H1 (cell line): Measurements from ENCODE around the gene SLC8B1. TPM values are rescaled to one million over a fixed set of nuclear protein-coding genes. Genes with fewer than 3 reads are reported as not detected.

ENCODE experiments used
- CTCF ChIA-PET: fragments of 300-600 bp; sonication (Branson Sonifier 250); formaldehyde crosslinking; loops from one replicate; lab custom pipeline; 2021; ENCODE audit not compliant: partially characterized antibody; lab: Charles Lee
- POLR2A ChIA-PET: fragments of 300-600 bp; sonication (Branson Sonifier 250); formaldehyde crosslinking; loops from one replicate; lab custom pipeline; 2021; ENCODE audit warnings: inconsistent platforms; ENCODE audit not compliant: partially characterized antibody; lab: Charles Lee
- DNase-seq, 2 experiments: peaks; one replicate each; pipeline versions ENCODE4 v3.0.0 to v3.0.0-alpha.2; 2010 to 2022; ENCODE audit warnings: low spot score in 2 of 2, low read depth in 1 of 2, mixed read lengths in 1 of 2
- FAIRE-seq: peaks from 2 replicates; lab custom pipeline; 2011; peaks lifted over from hg19 to GRCh38; lab: Jason Lieb, UNC
- H2AFZ ChIP-seq: 2 replicates; pipeline ENCODE4 v1.8.1; 2012; ENCODE audit warnings: low read length, inconsistent platforms
- H2AK5ac ChIP-seq: 2 replicates; pipeline ENCODE4 v1.6.1; 2013; ENCODE audit warnings: low read depth, low read length
- H2BK120ac ChIP-seq: replicated peaks from 2 replicates; pipeline ENCODE3; 2013; ENCODE audit warnings: low read depth, low read length, inconsistent platforms
- H2BK12ac ChIP-seq: 2 replicates; pipeline ENCODE4 v1.6.1; 2013; ENCODE audit warnings: low read depth, low read length
- H2BK15ac ChIP-seq: 2 replicates; pipeline ENCODE4 v1.6.1; 2013; ENCODE audit warnings: low read length
- H2BK20ac ChIP-seq: 2 replicates; pipeline ENCODE4 v1.6.1; 2013; ENCODE audit warnings: low read length
- H2BK5ac ChIP-seq: 2 replicates; pipeline ENCODE4 v1.6.1; 2013; ENCODE audit warnings: low read depth, low read length
- H3K14ac ChIP-seq: 2 replicates; pipeline ENCODE4 v1.6.1; 2013; ENCODE audit warnings: inconsistent platforms; ENCODE audit not compliant: insufficient read length
- H3K18ac ChIP-seq: 2 replicates; pipeline ENCODE4 v1.6.1; 2013; ENCODE audit warnings: low read length; ENCODE audit errors: extremely low read depth
- H3K23ac ChIP-seq: 2 replicates; pipeline ENCODE4 v1.6.1; 2013; ENCODE audit warnings: inconsistent platforms; ENCODE audit not compliant: insufficient read length
- H3K23me2 ChIP-seq: 2 replicates; pipeline ENCODE4 v1.6.1; 2013; ENCODE audit warnings: low read depth, low read length
- H3K27ac ChIP-seq: 2 replicates; pipeline ENCODE4 v1.6.1; 2011; ENCODE audit warnings: low read depth, low read length, inconsistent platforms
- H3K27me3 ChIP-seq, 4 experiments: replicated peaks in 1 of 4; 1 replicate in 1 of 4; 2 replicates in 3 of 4; pipeline versions ENCODE4 v1.6.1 to v1.8.1; 2011 to 2013; ENCODE audit warnings: low read length in 3 of 4, mild to moderate bottlenecking in 3 of 4, inconsistent platforms in 2 of 4, mixed read lengths in 2 of 4, moderate library complexity in 1 of 4; ENCODE audit not compliant: control insufficient read depth in 3 of 4, insufficient read depth in 3 of 4; ENCODE audit errors: extremely low read depth in 1 of 4
- H3K36me3 ChIP-seq, 4 experiments: 2 replicates each; pipeline versions ENCODE4 v1.6.1 to v1.8.1; 2011 to 2013; ENCODE audit warnings: mild to moderate bottlenecking in 4 of 4, low read length in 3 of 4, moderate library complexity in 2 of 4, control low read depth in 1 of 4, inconsistent platforms in 1 of 4; ENCODE audit not compliant: insufficient read depth in 4 of 4, control insufficient read depth in 2 of 4
- H3K4ac ChIP-seq: replicated peaks from 2 replicates; pipeline ENCODE3; 2013; ENCODE audit warnings: low read length, low read depth, mixed read lengths, inconsistent platforms; ENCODE audit not compliant: insufficient read length
- H3K4me1 ChIP-seq, 4 experiments: replicated peaks in 1 of 4; 1 replicate in 1 of 4; 2 replicates in 3 of 4; pipeline versions ENCODE4 v1.6.1 to v1.8.1; 2011 to 2013; ENCODE audit warnings: low read length in 3 of 4, inconsistent platforms in 2 of 4, mixed read lengths in 1 of 4; ENCODE audit not compliant: insufficient read depth in 4 of 4, control insufficient read depth in 3 of 4
- H3K4me2 ChIP-seq, 2 experiments: 2 replicates each; pipeline versions ENCODE4 v1.6.1 to v1.8.1; 2011 to 2013; ENCODE audit warnings: low read depth in 2 of 2, low read length in 2 of 2, control low read depth in 1 of 2, inconsistent platforms in 1 of 2, mild to moderate bottlenecking in 1 of 2; ENCODE audit not compliant: insufficient read depth in 1 of 2
- H3K4me3 ChIP-seq, 4 experiments: fragments of 200-600, 300-600 bp in 1 of 4; sonication (generic), shearing (Covaris generic), sonication (Bioruptor Twin) in 1 of 4; 2 replicates each; pipeline versions ENCODE4 v1.5.1 to v1.8.1; 2011 to 2016; ENCODE audit warnings: low read length in 4 of 4, low read depth in 3 of 4, control low read depth in 2 of 4, inconsistent platforms in 2 of 4, mild to moderate bottlenecking in 2 of 4, mixed read lengths in 1 of 4, moderate library complexity in 1 of 4; ENCODE audit not compliant: insufficient read depth in 2 of 4; ENCODE audit errors: extremely low read depth in 1 of 4
- H3K56ac ChIP-seq: replicated peaks from 2 replicates; pipeline ENCODE3; 2013; ENCODE audit warnings: low read depth, mild to moderate bottlenecking, mixed read lengths, low read length, inconsistent platforms; ENCODE audit not compliant: insufficient read length
- H3K79me1 ChIP-seq: 2 replicates; pipeline ENCODE4 v1.6.1; 2013; ENCODE audit warnings: low read depth, low read length, control low read depth
- H3K79me2 ChIP-seq, 2 experiments: 2 replicates each; pipeline versions ENCODE4 v1.6.1 to v1.8.1; 2012 to 2013; ENCODE audit warnings: low read length in 2 of 2, mild to moderate bottlenecking in 2 of 2, inconsistent platforms in 1 of 2; ENCODE audit not compliant: insufficient read depth in 2 of 2, control insufficient read depth in 1 of 2
- H3K9ac ChIP-seq, 4 experiments: replicated peaks in 1 of 4; 1 replicate in 1 of 4; 2 replicates in 3 of 4; pipeline versions ENCODE4 v1.6.1 to v1.8.1; 2011 to 2013; ENCODE audit warnings: low read depth in 3 of 4, low read length in 3 of 4, control low read depth in 2 of 4, mild to moderate bottlenecking in 2 of 4, moderate library complexity in 2 of 4, inconsistent platforms in 1 of 4; ENCODE audit errors: extremely low read depth in 1 of 4
- H3K9me3 ChIP-seq, 2 experiments: 2 replicates each; pipeline versions ENCODE4 v1.6.1 to v1.8.1; 2012 to 2013; ENCODE audit warnings: mild to moderate bottlenecking in 2 of 2, moderate library complexity in 2 of 2, control low read depth in 1 of 2, inconsistent platforms in 1 of 2, low read depth in 1 of 2, low read length in 1 of 2, mixed read lengths in 1 of 2; ENCODE audit not compliant: insufficient read depth in 2 of 2
- H4K20me1 ChIP-seq, 2 experiments: replicated peaks in 1 of 2; 2 replicates each; pipeline versions ENCODE3 to v1.8.1; 2011 to 2013; ENCODE audit warnings: inconsistent platforms in 2 of 2, low read length in 2 of 2, mild to moderate bottlenecking in 1 of 2; ENCODE audit not compliant: insufficient read depth in 2 of 2, control insufficient read depth in 1 of 2
- H4K5ac ChIP-seq: 2 replicates; pipeline ENCODE4 v1.6.1; 2013; ENCODE audit warnings: low read length, low read depth, mixed read lengths, inconsistent platforms; ENCODE audit not compliant: insufficient read length
- H4K8ac ChIP-seq: 2 replicates; pipeline ENCODE4 v1.8.0; 2013; ENCODE audit warnings: mild to moderate bottlenecking, moderate library complexity, low read length, inconsistent platforms; ENCODE audit not compliant: insufficient read depth; ENCODE audit errors: extremely low read depth
- H4K91ac ChIP-seq: replicated peaks from 2 replicates; pipeline ENCODE3; 2013; ENCODE audit warnings: low read length, mixed read lengths, inconsistent platforms; ENCODE audit not compliant: insufficient read length
- CBX5 ChIP-seq: fragments of 300-800, 300-1000 bp; sonication (generic); IDR thresholded peaks from 2 replicates; pipeline ENCODE4 v1.7.1; 2016; ENCODE audit warnings: antibody characterized with exemption, low read length, low read depth
- CEBPB ChIP-seq: IDR thresholded peaks from 2 replicates; pipeline ENCODE4 v1.6.1; 2012; ENCODE audit warnings: low read depth, low read length
- CTBP2 ChIP-seq: IDR thresholded peaks from 2 replicates; pipeline ENCODE4 v1.7.0; 2011; ENCODE audit warnings: borderline replicate concordance, mild to moderate bottlenecking, moderate library complexity, mixed read lengths, low read length; ENCODE audit not compliant: insufficient read depth, insufficient read length
- CTCF ChIP-seq, 3 experiments: IDR thresholded peaks; 1 replicate in 2 of 3; 2 replicates in 1 of 3; pipeline versions ENCODE4 v1.5.1 to v1.6.1; 2011; ENCODE audit warnings: low read length in 3 of 3, mild to moderate bottlenecking in 3 of 3, inconsistent platforms in 2 of 3, low read depth in 1 of 3, moderate library complexity in 1 of 3; ENCODE audit not compliant: insufficient read depth in 1 of 3; ENCODE audit errors: control extremely low read depth in 1 of 3
- EZH2 ChIP-seq: fragments of 200-600 bp; sonication (generic); IDR thresholded peaks from 2 replicates; pipeline ENCODE4 v1.7.1; 2012; ENCODE audit warnings: low read depth, mild to moderate bottlenecking, moderate library complexity, low read length, inconsistent platforms; ENCODE audit not compliant: severe bottlenecking
- GABPA ChIP-seq: IDR thresholded peaks from 2 replicates; pipeline ENCODE4 v1.6.1; 2011; ENCODE audit warnings: mild to moderate bottlenecking, low read length, moderate library complexity, borderline replicate concordance; ENCODE audit not compliant: insufficient read depth
- JUN ChIP-seq: IDR thresholded peaks from 2 replicates; pipeline ENCODE4 v1.6.1; 2011; ENCODE audit warnings: low read depth, mild to moderate bottlenecking, improper control_type of control experiment, low read length
- SIRT6 ChIP-seq: IDR thresholded peaks from one replicate; pipeline ENCODE4 v1.7.1; 2012; ENCODE audit warnings: low read length, inconsistent platforms
- SP1 ChIP-seq: IDR thresholded peaks from 2 replicates; pipeline ENCODE4 v1.6.1; 2011; ENCODE audit warnings: low read depth, low read length
- SP4 ChIP-seq: IDR thresholded peaks from 2 replicates; pipeline ENCODE4 v1.6.1; 2012; ENCODE audit warnings: low read length, inconsistent platforms
- TCF12 ChIP-seq: IDR thresholded peaks from 2 replicates; pipeline ENCODE4 v1.6.1; 2011; ENCODE audit warnings: low read depth, mild to moderate bottlenecking, low read length
- WGBS, 2 experiments: shearing (Covaris generic) in 1 of 2; methylation state at CpG; one replicate each; pipeline versions ENCODE4 v1.1.6 to v1.1.7; 2013 to 2015; ENCODE audit warnings: low lambda C conversion rate in 2 of 2, mixed read lengths in 2 of 2, inconsistent platforms in 1 of 2, low coverage in 1 of 2, missing lambda C conversion rate in 1 of 2; ENCODE audit not compliant: insufficient replicate concordance in 2 of 2, insufficient coverage in 1 of 2, insufficient read length in 1 of 2; ENCODE audit errors: extremely low coverage in 1 of 2, missing lambda C conversion rate in 1 of 2; 5-methylcytosine and 5-hydroxymethylcytosine counted together
- polyA plus RNA-seq, 7 experiments: library from polyadenylated mRNA; depleted of rRNA in 3 of 7; stranded (reverse) in 5 of 7; unstranded in 2 of 7; fragments of >200 nt in 5 of 7; fragments of 200-250 nt in 2 of 7; gene quantifications; 1 replicate in 5 of 7; 2 replicates in 1 of 7; 4 replicates in 1 of 7; pipeline versions ENCODE4 v1.2.1 to v1.2.3, GENCODE V29; 2011 to 2013; ENCODE audit warnings: missing spikeins in 2 of 7, mixed read lengths in 2 of 7
- total RNA-seq: library from RNA; stranded (reverse); fragmentation: NEBNext Ultra II Directional; extraction: Animal tissue kit (Norgen Biotek cat#: 25700); gene quantifications from 2 replicates; pipeline ENCODE4 v1.2.1, GENCODE V29; 2021

Gene SLC8B1
- total and polyA plus RNA-seq, 2 of the 8 experiments (the other 6 are each of a cell fraction or from before 2014, with no cell fraction given) = 11.2 to 19.1 TPM

- H2BK12ac ChIP-seq = no peak overlapping the region
- no peak overlapping the region for H2BK15ac ChIP-seq
- H2AFZ ChIP-seq = no peak overlapping the region
- H3K14ac ChIP-seq = no peak overlapping the region
- no peaks in the 10 kb centered on the region for H3K79me2 ChIP-seq
- H3K27me3 ChIP-seq = no peaks in the 10 kb centered on the region
- 86% methylated on average over 16 of the region's 21 CpGs; no CpG with 5 or more reads in 1 of the 2 experiments for WGBS, 2 experiments
- H3K9me3 ChIP-seq = no peaks in the 10 kb centered on the region
- no peaks in the 10 kb centered on the region for H4K20me1 ChIP-seq
- ChIA-PET POLR2A (interaction anchor here (1.3 to 3.9 kb wide), 2 partner anchors 10 to 48 kb away, joined by 3 to 20 read pairs; no protein-coding TSS in a partner anchor), CTCF (no interaction called here)
- H4K8ac ChIP-seq = peak overlapping the region; percentile 38
- no peak overlapping the region for H3K23ac ChIP-seq
- no peaks in the 10 kb centered on the region for H3K23me2 ChIP-seq
- no peaks in the 10 kb centered on the region; a peak in 1 of 8 replicates for H3K36me3 ChIP-seq
- H3K56ac ChIP-seq = no peak overlapping the region
- H3K4ac ChIP-seq = no peak overlapping the region
- DNase-seq (no peak), FAIRE-seq (no peak)
- H4K91ac ChIP-seq = no peak overlapping the region
- no peak overlapping the region for H3K18ac ChIP-seq
- H4K5ac ChIP-seq = no peak overlapping the region
- no peak overlapping the region for H3K27ac ChIP-seq
- no peak overlapping the region for H3K9ac ChIP-seq
- no peaks in the 10 kb centered on the region for H3K79me1 ChIP-seq
- H2AK5ac ChIP-seq = no peak overlapping the region
- no peak overlapping the region for H2BK20ac ChIP-seq
- no peak overlapping the region for H3K4me3 ChIP-seq
- H2BK5ac ChIP-seq = 0 out of 2 replicates have a peak overlapping the region, but pooled peaks have one; percentile 16
- no peak overlapping the region for H3K4me2 ChIP-seq
- H3K4me1 ChIP-seq = no peaks in the 10 kb centered on the region
- H2BK120ac ChIP-seq = no peak overlapping the region
- no peak for TF ChIP-seq TCF12
- no peak for TF ChIP-seq EZH2
- no peak for TF ChIP-seq GABPA
- TF ChIP-seq CEBPB = no peak
- no peak for TF ChIP-seq SP1
- TF ChIP-seq JUN = no peak
- TF ChIP-seq CBX5 = no peak
- TF ChIP-seq CTCF (IDR thresholded peaks at IDR 0.05; ENCODE audit: control extremely low read depth in 1 of 3, insufficient read depth in 1 of 3, low read depth in 1 of 3, low read length in 3 of 3) = no peak
- no peak for TF ChIP-seq SP4
- no peak for TF ChIP-seq CTBP2
- TF ChIP-seq SIRT6 = no peak
Measured at GRCh38 chr12:113287146-113287898, 47.6 kb downstream of the SLC8B1 start.
